ENCODE measurements around the gene LRCH1. TPM values are rescaled to one million over a fixed set of nuclear protein-coding genes. Genes with fewer than 3 reads are reported as not detected.

The LRCH1 gene
- total and polyA plus RNA-seq, 2 of the 13 experiments (the other 11 are each of a cell fraction or from before 2014, with no cell fraction given) = 4.1 to 12.6 TPM

DNA sequence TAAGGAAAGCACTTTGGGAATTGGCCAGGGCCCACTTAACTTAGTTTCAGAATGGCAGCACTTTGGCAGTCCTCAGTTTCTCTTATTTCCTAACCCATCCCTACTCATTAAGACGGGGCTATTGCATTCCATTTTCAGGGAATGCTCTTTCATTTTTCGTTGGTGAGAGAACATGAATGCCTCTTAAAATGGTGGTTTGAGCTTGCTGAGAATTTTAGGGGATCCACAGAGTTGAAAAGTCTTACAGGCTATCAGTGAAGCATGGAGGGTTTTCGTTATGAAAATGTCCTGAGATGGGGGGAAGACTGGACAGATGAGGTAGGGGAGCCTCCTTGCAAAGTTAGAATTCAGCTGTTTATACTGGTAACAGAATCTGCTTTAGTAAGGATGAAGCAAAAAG, 71.4 kb downstream of the LRCH1 start (continued):
- TF ChIP-seq THAP9 (CRISPR knock-in tag; IDR thresholded peaks at IDR 0.05; ENCODE audit: borderline replicate concordance) = no peak
- no peak for TF ChIP-seq ZNF605 (CRISPR knock-in tag; IDR thresholded peaks at IDR 0.05)
- TF ChIP-seq REST (IDR thresholded peaks at IDR 0.05; ENCODE audit: borderline replicate concordance in 1 of 2, low read depth in 1 of 2, low read length in 2 of 2) = no peak
- TF ChIP-seq PTBP1 (IDR thresholded peaks at IDR 0.05; ENCODE audit: low read depth, low read length, poor library complexity, severe bottlenecking) = no peak
- TF ChIP-seq, protein P1, sequence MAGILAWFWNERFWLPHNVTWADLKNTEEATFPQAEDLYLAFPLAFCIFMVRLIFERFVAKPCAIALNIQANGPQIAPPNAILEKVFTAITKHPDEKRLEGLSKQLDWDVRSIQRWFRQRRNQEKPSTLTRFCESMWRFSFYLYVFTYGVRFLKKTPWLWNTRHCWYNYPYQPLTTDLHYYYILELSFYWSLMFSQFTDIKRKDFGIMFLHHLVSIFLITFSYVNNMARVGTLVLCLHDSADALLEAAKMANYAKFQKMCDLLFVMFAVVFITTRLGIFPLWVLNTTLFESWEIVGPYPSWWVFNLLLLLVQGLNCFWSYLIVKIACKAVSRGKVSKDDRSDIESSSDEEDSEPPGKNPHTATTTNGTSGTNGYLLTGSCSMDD (CRISPR knock-in tag; IDR thresholded peaks at IDR 0.05) = no peak
- no peak for TF ChIP-seq ZNF713 (CRISPR knock-in tag; IDR thresholded peaks at IDR 0.05)
- TF ChIP-seq THYN1 (CRISPR knock-in tag; IDR thresholded peaks at IDR 0.05; ENCODE audit: borderline replicate concordance, low read depth) = no peak
- TF ChIP-seq SOX13 (IDR thresholded peaks at IDR 0.05) = no peak
- no peak for TF ChIP-seq SOX13 (CRISPR knock-in tag; conservative IDR thresholded peaks at IDR 0.05 in 1 of 2, IDR thresholded peaks at IDR 0.05 in 1 of 2)
- no peak for TF ChIP-seq ATF7 (IDR thresholded peaks at IDR 0.05)
- TF ChIP-seq ATF7 (CRISPR knock-in tag; IDR thresholded peaks at IDR 0.05) = no peak
- no peak for TF ChIP-seq GFI1 (CRISPR knock-in tag; IDR thresholded peaks at IDR 0.05; ENCODE audit: borderline replicate concordance)

Data from HepG2 (cell line).